Stromal cell of bone marrow (primary cell): ENCODE measurements around the gene NUTF2.
"Not testable (repeated sequence)": the region's sequence is repeated elsewhere in the genome, so short reads cannot be mapped to it uniquely, and the experiment has no call there.

Experiments used
- DNase-seq: peaks from one replicate; pipeline ENCODE4 v3.0.0-alpha.2; 2012; ENCODE audit warnings: low read depth

Gene NUTF2

DNA sequence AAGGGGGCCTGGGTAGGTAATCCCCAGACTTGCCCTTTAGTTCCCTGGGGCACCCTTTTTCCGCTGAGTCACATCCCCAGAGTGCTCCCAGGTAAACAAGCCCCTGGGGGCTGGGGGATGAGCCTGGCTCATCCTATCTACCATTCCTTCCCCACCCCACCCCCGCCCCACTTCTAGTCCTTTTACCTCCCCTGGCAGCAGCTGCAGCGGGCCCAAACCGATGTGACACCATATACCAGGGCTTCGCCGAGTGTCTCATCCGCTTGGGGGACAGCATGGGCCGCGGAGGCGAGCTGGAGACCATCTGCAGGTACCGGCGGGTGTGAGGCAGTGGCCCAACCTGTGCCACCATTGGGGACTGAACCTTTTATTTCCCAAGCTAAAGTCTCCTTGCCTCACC lies 38.8 kb downstream of the NUTF2 start:
- no peak for DNase-seq

DNA sequence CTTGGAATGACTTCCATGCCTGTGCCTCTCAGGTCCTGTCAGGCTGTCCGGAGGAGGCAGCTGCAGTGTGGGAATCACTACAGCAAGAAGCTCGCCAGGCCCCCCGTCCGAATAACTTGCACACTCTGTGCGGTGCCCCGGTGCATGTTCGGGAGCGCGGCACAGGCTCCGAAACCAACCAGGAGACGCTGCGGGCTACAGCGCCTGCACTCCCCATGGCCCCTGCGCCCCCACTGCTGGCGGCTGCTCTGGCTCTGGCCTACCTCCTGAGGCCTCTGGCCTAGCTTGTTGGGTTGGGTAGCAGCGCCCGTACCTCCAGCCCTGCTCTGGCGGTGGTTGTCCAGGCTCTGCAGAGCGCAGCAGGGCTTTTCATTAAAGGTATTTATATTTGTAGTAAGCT lies 39.2 kb downstream of the NUTF2 start:
- DNase-seq = no peak

- no peak for DNase-seq
Observed at GRCh38 chr16:67886387-67886786, 39.7 kb downstream of the NUTF2 start.

- DNase-seq = no peak
Observed at GRCh38 chr16:67888331-67888730, 41.6 kb downstream of the NUTF2 start.

- DNase-seq = no peak
Observed at GRCh38 chr16:67892375-67892774, 45.6 kb downstream of the NUTF2 start.

GRCh38 chr16:67892899-67893742 lies 46.4 kb downstream of the NUTF2 start, which contains the start of gene PSKH1:
Gene PSKH1, plus strand, starts transcription at chr16:67893254. Its CDS starts 15,496 bp downstream, at chr16:67908750.
- DNase-seq = peak; percentile 90

DNA sequence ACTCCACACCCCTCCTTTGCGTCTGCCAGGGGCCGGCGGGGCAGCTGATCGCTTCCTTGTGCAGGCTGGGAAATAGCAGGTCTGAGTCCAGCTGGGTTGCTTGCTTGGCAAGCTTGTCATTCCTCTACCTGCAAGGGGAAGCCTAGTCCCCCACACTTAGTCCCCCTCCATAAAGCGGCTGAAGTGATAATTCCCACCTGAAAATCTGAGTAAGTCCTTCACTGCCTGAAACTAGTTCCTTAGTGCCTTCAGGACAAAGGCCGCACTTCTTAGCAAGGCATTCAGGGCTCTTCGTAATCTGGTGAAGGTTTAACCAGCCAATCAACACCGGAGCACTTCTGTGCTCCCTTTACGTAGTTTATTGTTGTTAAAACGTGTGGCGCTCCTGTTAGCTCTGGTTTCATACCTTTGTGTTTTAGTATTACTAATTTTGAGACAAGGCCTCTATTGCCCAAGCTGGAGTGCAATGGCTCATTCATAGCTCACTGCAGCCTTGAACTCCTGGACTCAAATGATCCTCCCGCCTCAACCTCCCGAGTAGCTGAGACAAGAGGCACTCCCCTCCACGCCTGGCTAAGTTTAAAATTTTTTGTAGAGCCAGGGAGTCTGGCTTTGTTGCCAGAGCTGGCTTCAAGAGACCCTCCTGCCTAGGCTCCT lies 47.1 kb downstream of the NUTF2 start:
- no peak for DNase-seq

DNA sequence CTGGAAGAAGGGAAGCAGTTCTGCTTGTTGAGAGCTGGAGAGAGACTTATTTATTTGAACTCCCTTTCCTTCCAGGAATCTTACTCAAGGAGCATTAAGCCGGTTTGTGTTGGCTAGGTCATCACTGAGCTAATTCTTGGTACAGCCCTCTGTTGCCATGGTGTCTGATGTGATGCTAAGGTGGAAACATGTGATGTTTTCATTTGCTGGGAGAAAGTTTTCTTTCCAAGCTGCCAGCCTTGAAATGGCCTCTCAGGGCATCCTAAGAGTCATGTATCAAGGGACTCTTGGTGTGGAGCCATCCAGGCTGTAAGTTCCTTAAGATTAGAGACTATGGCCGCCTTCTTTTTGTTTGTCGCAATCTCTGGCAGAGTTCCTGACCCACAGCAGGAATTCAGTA lies 50.5 kb downstream of the NUTF2 start:
- peak; percentile 92 for DNase-seq

- no peak for DNase-seq
Observed at GRCh38 chr16:67901734-67902133, 55.0 kb downstream of the NUTF2 start.

DNA sequence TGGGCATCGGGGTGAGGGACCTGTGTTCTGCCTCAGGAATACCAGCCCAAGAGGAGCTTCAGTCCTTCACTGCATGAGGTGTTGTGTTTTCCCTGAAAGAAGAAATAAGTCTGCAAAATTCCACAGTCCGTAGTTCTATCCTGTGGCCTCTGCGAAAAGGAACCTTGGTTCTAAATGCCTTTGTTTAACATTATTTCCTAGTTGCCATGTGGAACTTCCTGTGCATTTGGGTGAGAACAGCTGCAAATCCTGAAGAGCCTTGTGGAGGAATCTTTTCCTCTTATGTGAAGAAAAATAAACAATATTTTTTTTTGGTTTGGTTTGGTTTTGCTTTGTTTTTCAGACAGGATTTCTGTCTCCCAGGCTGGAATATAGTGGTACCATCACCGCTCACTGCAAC lies 56.1 kb downstream of the NUTF2 start:
- no peak for DNase-seq

- DNase-seq = no peak
Observed at GRCh38 chr16:67907397-67908180, 60.9 kb downstream of the NUTF2 start.

DNA sequence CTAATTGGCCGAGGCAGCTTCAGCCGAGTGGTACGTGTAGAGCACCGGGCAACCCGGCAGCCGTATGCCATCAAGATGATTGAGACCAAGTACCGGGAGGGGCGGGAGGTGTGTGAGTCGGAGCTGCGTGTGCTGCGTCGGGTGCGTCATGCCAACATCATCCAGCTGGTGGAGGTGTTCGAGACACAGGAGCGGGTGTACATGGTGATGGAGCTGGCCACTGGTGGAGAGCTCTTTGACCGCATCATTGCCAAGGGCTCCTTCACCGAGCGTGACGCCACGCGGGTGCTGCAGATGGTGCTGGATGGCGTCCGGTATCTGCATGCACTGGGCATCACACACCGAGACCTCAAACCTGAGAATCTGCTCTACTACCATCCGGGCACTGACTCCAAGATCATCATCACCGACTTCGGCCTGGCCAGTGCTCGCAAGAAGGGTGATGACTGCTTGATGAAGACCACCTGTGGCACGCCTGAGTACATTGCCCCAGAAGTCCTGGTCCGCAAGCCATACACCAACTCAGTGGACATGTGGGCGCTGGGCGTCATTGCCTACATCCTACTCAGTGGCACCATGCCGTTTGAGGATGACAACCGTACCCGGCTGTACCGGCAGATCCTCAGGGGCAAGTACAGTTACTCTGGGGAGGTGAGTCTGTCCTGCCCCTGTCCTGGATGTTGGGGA lies 62.5 kb downstream of the NUTF2 start:
- no peak for DNase-seq

DNA sequence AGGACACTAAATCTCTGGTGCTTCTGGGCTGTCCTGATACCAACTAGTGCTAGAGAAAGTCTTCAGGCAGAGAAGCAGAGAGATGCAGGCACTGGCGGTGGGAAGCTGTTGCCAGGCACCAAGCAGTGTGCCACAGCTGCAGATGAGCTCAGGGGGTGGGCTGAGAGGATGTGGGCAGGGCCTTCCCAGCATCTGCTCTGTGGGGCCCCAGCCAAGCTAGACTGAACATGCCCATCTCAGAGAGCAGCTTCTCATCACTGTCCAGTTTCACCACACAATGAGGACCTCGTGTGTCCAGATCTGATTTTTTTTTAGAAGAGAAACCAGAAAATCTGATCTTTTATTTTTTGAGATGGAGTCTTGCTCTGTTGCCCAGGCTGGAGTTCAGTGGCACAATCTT lies 63.4 kb downstream of the NUTF2 start:
- no peak for DNase-seq

DNA sequence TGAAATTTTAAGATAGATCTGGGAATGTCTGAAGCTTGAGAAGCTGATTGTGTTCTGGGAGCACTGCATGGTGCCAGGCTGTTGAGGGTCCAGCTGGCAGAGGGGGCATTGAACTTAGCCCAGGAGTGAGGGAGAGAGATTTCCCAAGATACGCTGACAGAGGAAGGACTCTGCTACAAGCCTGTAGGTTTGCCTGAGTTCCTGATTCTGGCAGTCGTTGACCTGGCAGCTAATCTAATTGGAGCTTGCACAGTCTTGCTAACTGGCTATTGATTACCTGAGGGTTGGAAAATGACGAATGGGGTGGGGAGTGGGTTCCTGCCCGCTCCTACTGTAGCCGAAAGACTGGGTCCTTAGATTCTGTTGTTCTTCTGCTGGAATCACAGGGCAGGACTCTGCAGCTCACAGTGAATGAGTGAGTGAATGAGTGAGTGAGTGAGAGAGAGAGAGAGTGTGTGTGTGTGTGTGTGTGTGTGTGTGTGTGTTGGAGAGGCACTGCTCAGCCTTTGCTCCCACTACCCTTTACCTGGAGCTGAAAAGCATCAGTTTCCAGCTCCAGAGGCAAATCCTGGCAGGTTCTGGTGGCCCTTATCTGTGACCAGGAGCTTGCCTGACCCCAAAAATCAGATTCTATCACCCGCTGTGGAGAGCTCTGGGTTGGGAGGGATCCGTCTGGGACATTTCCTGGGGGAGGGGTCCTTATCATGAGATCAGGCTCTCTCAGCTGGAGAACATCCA lies 68.2 kb downstream of the NUTF2 start:
- DNase-seq = no peak

- not testable (repeated sequence) for DNase-seq
Observed at GRCh38 chr16:67915496-67915769, 68.7 kb downstream of the NUTF2 start.

DNA sequence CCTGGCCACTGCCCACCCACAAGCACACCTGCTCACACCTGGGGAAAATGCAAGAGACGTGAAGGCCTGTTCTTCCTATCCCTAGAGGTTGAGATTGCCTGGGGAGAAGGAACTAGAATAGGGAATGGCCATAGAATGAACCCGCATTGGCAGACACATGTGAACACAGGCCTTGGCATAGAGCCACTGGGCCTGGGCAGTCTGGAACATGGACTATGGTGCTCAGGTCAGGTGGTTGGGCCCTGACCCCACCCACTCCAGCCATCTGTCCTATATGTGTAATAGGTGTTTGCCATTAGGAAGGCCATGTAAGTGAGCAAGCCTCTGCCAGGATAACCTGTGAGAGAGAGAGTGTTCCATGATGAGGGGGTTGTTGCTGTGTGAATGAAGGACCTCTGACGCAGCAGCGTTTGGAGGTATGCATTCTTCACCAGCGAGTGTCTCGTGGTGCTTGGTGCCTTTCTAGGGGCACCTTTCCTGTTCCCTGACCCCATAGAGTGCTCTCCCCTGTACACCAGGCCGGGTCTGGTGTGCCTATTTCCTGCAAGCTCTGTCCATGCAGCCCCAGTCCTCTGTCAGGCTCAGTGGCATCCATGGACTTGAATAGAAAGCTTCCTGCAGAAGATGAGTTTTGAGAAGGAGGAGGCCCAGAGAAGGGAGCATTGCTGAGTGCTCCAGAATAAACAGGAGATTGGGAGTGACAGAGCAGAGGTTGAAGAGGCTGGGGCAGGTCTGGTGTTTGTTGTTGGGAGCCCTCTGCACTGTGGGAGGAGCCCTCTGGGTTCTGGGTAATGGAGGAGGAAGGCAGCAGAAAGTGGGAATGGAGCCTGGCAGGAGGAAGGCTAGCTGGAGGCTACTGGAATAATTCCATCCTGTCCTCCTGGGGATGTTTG lies 69.3 kb downstream of the NUTF2 start:
- DNase-seq = no peak

- DNase-seq = no peak
Observed at GRCh38 chr16:67917140-67917851, 70.6 kb downstream of the NUTF2 start.

DNA sequence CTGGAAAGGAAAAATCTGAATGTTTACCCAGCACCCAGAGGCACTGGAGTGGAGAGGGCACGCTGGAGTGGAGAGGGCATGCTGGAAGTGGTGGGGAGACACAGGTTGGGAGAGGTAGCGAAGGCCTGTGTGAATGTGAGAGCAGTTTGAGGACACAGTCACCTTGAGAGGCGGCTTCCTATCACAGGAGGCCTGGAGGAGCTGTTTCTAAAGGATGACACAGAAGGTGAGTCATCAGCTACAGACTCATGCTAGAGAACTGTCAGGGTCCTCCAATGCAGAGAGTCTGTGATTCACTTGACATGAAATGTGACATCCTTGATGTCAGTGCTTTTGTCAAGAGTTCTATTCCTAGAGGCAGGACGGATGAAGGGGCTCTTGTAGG lies 71.1 kb downstream of the NUTF2 start:
- DNase-seq = peak; percentile 62

DNA sequence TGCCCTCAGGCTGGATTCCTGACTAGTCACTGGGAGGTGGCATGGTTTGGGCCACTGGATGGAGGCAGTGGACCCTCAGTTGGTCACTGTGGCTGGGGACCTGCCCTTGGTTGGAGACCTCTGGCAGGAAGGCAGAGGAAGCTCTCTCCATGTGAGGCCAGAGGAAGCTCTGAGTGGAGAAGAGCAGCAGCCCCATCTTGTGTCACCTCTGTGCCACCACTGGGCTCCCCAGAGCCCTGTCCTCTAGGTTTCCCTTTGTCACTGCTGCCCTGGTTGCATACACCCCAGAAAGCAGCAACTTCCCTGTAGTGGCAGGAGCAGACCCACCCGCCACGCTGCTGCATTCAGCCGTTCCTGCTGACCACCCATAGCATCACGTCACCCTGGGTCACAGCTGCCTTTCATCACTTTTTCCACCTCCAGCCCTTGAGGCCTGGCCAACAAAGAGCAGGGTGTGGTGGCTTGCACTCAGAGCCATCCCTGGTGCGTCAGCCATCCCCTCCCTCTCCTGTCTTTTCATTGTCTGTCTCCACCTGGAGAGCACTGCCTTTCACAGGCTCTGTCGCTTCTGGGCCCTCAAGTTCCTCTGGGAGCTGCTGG lies 73.0 kb downstream of the NUTF2 start:
- DNase-seq = no peak
